GM12878 (cell line): ENCODE data around the gene MYOCD. TPM values are rescaled to one million over a fixed set of nuclear protein-coding genes. Genes with fewer than 3 reads are reported as not detected.

Source experiments
- ATAC-seq: fragments of 200-7000 bp; cut with Tn5 transposase; 3 replicates; pipeline ENCODE4 v1.9.1; 2020; ENCODE audit warnings: mild to moderate bottlenecking, moderate library complexity
- BruUV-seq: library from RNA; stranded (reverse); fragments of 400-500 nt; replicated peaks from 2 replicates; lab custom pipeline; 2021; lab: Mats Ljungman, UMichigan
- CTCF ChIA-PET: fragments of 300-600 bp; sonication (Branson Sonifier 250); formaldehyde crosslinking; extraction: SDS; loops from one replicate; lab custom pipeline; 2021; ENCODE audit warnings: inconsistent platforms; lab: Yijun Ruan, JAX
- POLR2A ChIA-PET: fragments of 350-600 bp; formaldehyde crosslinking; extraction: SDS; loops from one replicate; lab custom pipeline; 2021; ENCODE audit warnings: inconsistent platforms; lab: Charles Lee
- RAD21 ChIA-PET: fragments of 300-600 bp; sonication (Branson Sonifier 250); formaldehyde crosslinking; loops from one replicate; lab custom pipeline; 2023; ENCODE audit warnings: antibody characterized with exemption; ENCODE audit not compliant: unreplicated experiment; lab: Charles Lee
- SMC1A ChIA-PET: fragments of 300-600 bp; sonication (Branson Sonifier 250); formaldehyde crosslinking; loops from one replicate; lab custom pipeline; 2023; ENCODE audit not compliant: unreplicated experiment, uncharacterized antibody; lab: Charles Lee
- DNase-seq: peaks from one replicate; pipeline ENCODE4 v3.0.0-alpha.2; 2011; ENCODE audit warnings: low read depth, low spot score
- FAIRE-seq: peaks from 3 replicates; lab custom pipeline; 2011; peaks lifted over from hg19 to GRCh38; lab: Jason Lieb, UNC
- H2AFZ ChIP-seq: 2 replicates; pipeline ENCODE4 v1.6.0; 2011; ENCODE audit warnings: low read depth, low read length, control low read depth; ENCODE audit not compliant: control insufficient read depth
- H3K27ac ChIP-seq: 2 replicates; pipeline ENCODE4 v1.5.1; 2011; ENCODE audit warnings: control low read depth; ENCODE audit not compliant: control insufficient read depth, insufficient read depth
- H3K27me3 ChIP-seq, 2 experiments: replicated peaks in 1 of 2; 2 replicates each; pipeline versions ENCODE4 v1.6.0 to v1.6.1; 2011; ENCODE audit warnings: low read length in 1 of 2; ENCODE audit not compliant: control insufficient read depth in 2 of 2, insufficient read depth in 2 of 2
- H3K36me3 ChIP-seq, 2 experiments: 2 replicates each; pipeline ENCODE4 v1.5.1; 2011; ENCODE audit warnings: low read length in 1 of 2; ENCODE audit not compliant: control insufficient read depth in 2 of 2, insufficient read depth in 2 of 2
- H3K4me1 ChIP-seq: 2 replicates; pipeline ENCODE4 v1.6.1; 2011; ENCODE audit warnings: mild to moderate bottlenecking, low read length, moderate library complexity, mixed read lengths; ENCODE audit not compliant: control insufficient read depth, insufficient read depth
- H3K4me2 ChIP-seq: 2 replicates; pipeline ENCODE4 v1.6.0; 2011; ENCODE audit warnings: control low read depth; ENCODE audit not compliant: control insufficient read depth, insufficient read depth
- H3K4me3 ChIP-seq: fragments of 200-600 bp; sonication (generic); 2 replicates; pipeline ENCODE4 v1.5.1; 2016
- H3K79me2 ChIP-seq: 2 replicates; pipeline ENCODE4 v1.6.0; 2011; ENCODE audit warnings: low read length; ENCODE audit not compliant: control insufficient read depth, insufficient read depth
- H3K9ac ChIP-seq: 2 replicates; pipeline ENCODE4 v1.8.0; 2011; ENCODE audit warnings: low read length, control low read depth, mixed read lengths; ENCODE audit not compliant: control insufficient read depth, insufficient read depth
- H3K9me3 ChIP-seq: replicated peaks from 3 replicates; pipeline ENCODE4 v1.5.1; 2011; ENCODE audit warnings: mild to moderate bottlenecking, low read length; ENCODE audit not compliant: control insufficient read depth, insufficient read depth
- H4K20me1 ChIP-seq: 2 replicates; pipeline ENCODE4 v1.6.0; 2011; ENCODE audit not compliant: control insufficient read depth, insufficient read depth
- BHLHE40 ChIP-seq, 2 experiments: fragments of 450-650 bp in 1 of 2; IDR thresholded peaks; 2 replicates each; pipeline ENCODE4 v1.6.1; 2011 to 2017; ENCODE audit warnings: low read depth in 2 of 2, borderline replicate concordance in 1 of 2, improper control_type of control experiment in 1 of 2, low read length in 1 of 2, mild to moderate bottlenecking in 1 of 2
- CREB1 ChIP-seq: IDR thresholded peaks from 2 replicates; pipeline ENCODE4 v1.6.1; 2012; ENCODE audit warnings: low read depth, mild to moderate bottlenecking, inconsistent platforms
- EGR1 ChIP-seq, 2 experiments: IDR thresholded peaks; 1 replicate in 1 of 2; 2 replicates in 1 of 2; pipeline ENCODE4 v1.6.1; 2011 to 2012; ENCODE audit warnings: low read depth in 2 of 2, low read length in 2 of 2, borderline replicate concordance in 1 of 2, mild to moderate bottlenecking in 1 of 2, moderate library complexity in 1 of 2
- GATAD2B ChIP-seq: fragments of 450-650 bp; conservative IDR thresholded peaks from 2 replicates; pipeline ENCODE4 v1.6.1; 2017; ENCODE audit warnings: low read depth, mild to moderate bottlenecking, moderate library complexity
- HDAC2 ChIP-seq: fragments of 200-600 bp; sonication (generic); IDR thresholded peaks from 2 replicates; pipeline ENCODE4 v1.6.1; 2017
- LARP7 ChIP-seq: fragments of 450-650 bp; IDR thresholded peaks from 2 replicates; pipeline ENCODE4 v1.6.1; 2017; ENCODE audit warnings: mild to moderate bottlenecking
- NR2F1 ChIP-seq: fragments of 450-650 bp; conservative IDR thresholded peaks from 2 replicates; pipeline ENCODE4 v1.6.1; 2017; ENCODE audit warnings: mild to moderate bottlenecking
- POLR2A ChIP-seq: IDR thresholded peaks from 2 replicates; pipeline ENCODE4 v1.6.1; 2011; ENCODE audit warnings: low read depth, mild to moderate bottlenecking, low read length
- RAD51 ChIP-seq: fragments of 450-650 bp; IDR thresholded peaks from 2 replicates; pipeline ENCODE4 v1.6.1; 2016; ENCODE audit warnings: moderate library complexity, mild to moderate bottlenecking, inconsistent platforms
- SMAD1 ChIP-seq: fragments of 450-650 bp; IDR thresholded peaks from 2 replicates; pipeline ENCODE4 v1.6.1; 2018; ENCODE audit warnings: mild to moderate bottlenecking, low read depth; ENCODE audit not compliant: partially characterized antibody
- STAT1 ChIP-seq: fragments of 450-650 bp; conservative IDR thresholded peaks from 2 replicates; pipeline ENCODE4 v1.6.1; 2014; ENCODE audit warnings: antibody characterized with exemption, mild to moderate bottlenecking
- WGBS: methylation state at CpG from one replicate; pipeline ENCODE4 v1.1.6; 2016; ENCODE audit warnings: low lambda C conversion rate; ENCODE audit not compliant: insufficient replicate concordance, insufficient coverage; ENCODE audit errors: missing lambda C conversion rate; 5-methylcytosine and 5-hydroxymethylcytosine counted together
- in situ Hi-C: fragments of 300-500 bp; cut with MboI; formaldehyde crosslinking; loops from 9 replicates; pipeline ENCODE4 v1.14.3; 2018; ENCODE audit warnings: mixed read lengths
- intact Hi-C: fragments of 100-400 bp; cut with micrococcal nuclease; formaldehyde crosslinking; loops from one replicate; pipeline ENCODE4 v1.14.2; 2022; ENCODE audit not compliant: unreplicated experiment
- polyA plus RNA-seq, 11 experiments: library from polyadenylated mRNA; depleted of rRNA in 4 of 11; unstranded in 6 of 11; stranded (reverse) in 5 of 11; fragments of >200 nt; fragmentation: Nextera tagmentation in 4 of 11; fragmentation: Illumina TruSeq in 1 of 11; extraction: Ambion mirVana in 4 of 11; extraction: Trizol in 1 of 11; gene quantifications; 1 replicate in 1 of 11; 2 replicates in 10 of 11; pipeline versions ENCODE4 v1.2.1 to v1.2.3, GENCODE V29; 2011 to 2016; ENCODE audit warnings: inconsistent platforms in 2 of 11, missing spikeins in 2 of 11, low read depth in 1 of 11
- total RNA-seq, 4 experiments: library from RNA; depleted of rRNA in 3 of 4; stranded (reverse); fragments of >200 nt in 3 of 4; fragmentation: Illumina TruSeq in 1 of 4; extraction: Trizol in 1 of 4; gene quantifications; 2 replicates each; pipeline versions ENCODE4 v1.2.1 to v1.2.3, GENCODE V29; 2013 to 2021
- TF ChIP-seq, protein P1 (sequence below): fragments of 450-650 bp; conservative IDR thresholded peaks from 2 replicates; pipeline ENCODE4 v1.6.1; 2017; ENCODE audit warnings: mild to moderate bottlenecking, moderate library complexity

The MYOCD gene
- total and polyA plus RNA-seq, 10 of the 15 experiments (the other 5 are each of a cell fraction or from before 2014, with no cell fraction given) = not detected

DNA sequence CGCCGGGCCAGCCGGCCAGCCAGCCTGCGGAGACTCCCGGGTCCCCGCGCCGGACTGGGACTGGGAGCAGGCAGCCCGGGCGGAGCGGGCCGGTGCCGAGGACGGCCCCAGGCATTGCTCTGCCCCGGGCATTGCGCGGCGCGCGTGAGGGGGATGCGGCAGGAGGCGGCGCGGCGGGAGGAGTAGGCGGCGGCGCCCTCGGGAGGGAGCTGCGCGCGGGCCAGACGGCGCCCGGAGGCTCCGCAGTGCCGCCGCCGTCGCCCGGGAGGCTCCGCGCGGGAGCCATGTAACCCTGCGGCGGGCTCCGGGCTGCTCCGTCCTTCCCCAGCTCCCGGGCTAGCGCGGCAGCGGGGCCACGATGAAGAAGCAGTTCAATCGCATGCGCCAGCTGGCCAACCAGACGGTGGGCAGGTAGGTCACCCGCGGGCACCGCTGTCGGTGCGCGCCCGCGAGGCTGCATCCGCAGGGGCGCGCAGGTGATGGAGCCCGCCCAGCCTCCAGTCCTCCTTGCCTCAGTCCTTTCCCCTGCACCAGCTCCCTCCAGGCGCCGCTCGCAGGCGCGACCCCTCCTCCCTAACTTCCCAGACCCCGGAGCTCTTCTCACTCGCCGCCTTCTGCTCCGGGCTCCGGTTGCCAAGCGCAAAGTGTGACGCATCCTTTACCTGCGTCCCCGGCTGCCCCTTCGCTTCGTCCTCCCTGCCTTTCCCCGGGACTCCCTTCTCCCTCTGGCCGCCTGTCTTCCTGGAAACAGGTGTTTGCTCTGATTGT lies 124.0 kb downstream of the MYOCD start, which contains the start of gene ARHGAP44 (continued):
- TF ChIP-seq LARP7 (peak; percentile 87), POLR2A (peak; percentile 40; the same call in 1 of the 2 replicates), SMAD1 (no peak), HDAC2 (no peak), GATAD2B (peak; percentile 66; the same call in 1 of the 2 replicates), BHLHE40 (IDR thresholded peaks at IDR 0.05; ENCODE audit: borderline replicate concordance in 1 of 2, low read depth in 2 of 2, low read length in 1 of 2) (peak in 1 of 2 experiments; percentile 54; a peak in 2 of 4 replicates)
- TF ChIP-seq, protein P1, sequence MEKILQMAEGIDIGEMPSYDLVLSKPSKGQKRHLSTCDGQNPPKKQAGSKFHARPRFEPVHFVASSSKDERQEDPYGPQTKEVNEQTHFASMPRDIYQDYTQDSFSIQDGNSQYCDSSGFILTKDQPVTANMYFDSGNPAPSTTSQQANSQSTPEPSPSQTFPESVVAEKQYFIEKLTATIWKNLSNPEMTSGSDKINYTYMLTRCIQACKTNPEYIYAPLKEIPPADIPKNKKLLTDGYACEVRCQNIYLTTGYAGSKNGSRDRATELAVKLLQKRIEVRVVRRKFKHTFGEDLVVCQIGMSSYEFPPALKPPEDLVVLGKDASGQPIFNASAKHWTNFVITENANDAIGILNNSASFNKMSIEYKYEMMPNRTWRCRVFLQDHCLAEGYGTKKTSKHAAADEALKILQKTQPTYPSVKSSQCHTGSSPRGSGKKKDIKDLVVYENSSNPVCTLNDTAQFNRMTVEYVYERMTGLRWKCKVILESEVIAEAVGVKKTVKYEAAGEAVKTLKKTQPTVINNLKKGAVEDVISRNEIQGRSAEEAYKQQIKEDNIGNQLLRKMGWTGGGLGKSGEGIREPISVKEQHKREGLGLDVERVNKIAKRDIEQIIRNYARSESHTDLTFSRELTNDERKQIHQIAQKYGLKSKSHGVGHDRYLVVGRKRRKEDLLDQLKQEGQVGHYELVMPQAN = peak; percentile 61; the same call in 1 of the 2 replicates

DNA sequence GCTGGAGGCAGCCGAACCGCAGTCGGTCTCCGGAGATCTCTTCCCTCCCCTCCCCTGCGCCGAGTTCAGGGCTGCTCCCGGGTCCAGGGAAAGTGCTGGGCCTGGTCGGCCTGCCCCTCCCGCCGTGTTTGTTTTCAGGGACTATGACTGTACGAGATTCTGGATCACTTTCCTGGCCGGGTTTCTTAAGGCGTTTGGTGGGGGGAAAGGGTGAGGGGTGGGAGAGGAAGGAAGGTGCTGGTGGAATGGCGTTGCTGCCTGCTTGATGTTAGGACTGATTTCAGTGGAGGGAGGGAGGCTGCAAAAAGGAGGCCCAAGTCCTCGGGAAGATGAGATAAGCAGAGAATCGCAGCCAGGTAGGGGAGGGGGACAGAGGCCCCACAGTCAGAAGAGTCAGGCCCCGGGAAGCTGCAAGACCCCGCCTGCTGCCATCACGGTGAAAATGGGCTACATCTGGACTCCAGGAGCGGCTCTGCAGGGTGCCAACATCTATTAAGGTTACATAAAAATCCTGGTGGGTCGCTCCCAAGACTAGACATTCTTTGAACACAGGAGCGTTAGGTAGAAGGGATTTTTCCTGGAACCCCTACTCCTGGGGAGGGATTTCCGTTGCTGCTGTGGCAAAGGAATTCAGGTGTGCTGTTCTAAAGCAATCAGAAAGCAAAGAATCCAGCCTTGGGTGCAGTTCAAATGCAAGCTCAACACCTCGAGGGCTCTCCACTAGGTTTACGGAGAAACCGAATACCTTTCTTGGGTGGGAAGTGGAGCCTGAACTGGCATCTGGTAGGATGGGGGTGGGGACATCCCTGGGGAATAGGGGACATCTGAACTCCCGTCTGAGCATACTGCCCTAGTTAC lies 124.8 kb downstream of the MYOCD start:
- 31% methylated on average over 27 of the region's 27 CpGs for WGBS
- H4K20me1 ChIP-seq = no peaks in the 10 kb centered on the region
- TF ChIP-seq NR2F1 (no peak), STAT1 (no peak), CREB1 (no peak), RAD51 (no peak), EGR1 (IDR thresholded peaks at IDR 0.05; ENCODE audit: borderline replicate concordance in 1 of 2, low read depth in 2 of 2, low read length in 2 of 2) (no peak)
- ChIA-PET POLR2A (no interaction called here), CTCF (no interaction called here), SMC1A (no interaction called here), RAD21 (no interaction called here)
- no peaks in the 10 kb centered on the region; the same call in 1 of the 2 replicates for H3K79me2 ChIP-seq
- FAIRE-seq = no peak
- no peak for DNase-seq
- no TSS peak for BruUV-seq
- peak overlapping the region; percentile 80 for H2AFZ ChIP-seq
- no peak overlapping the region for H3K27ac ChIP-seq
- peaks cover 0 to 3% of the 10 kb centered on the region in 2 experiments; a peak in 1 of 4 replicates for H3K27me3 ChIP-seq
- no peaks in the 10 kb centered on the region for H3K36me3 ChIP-seq
- intact Hi-C loops = no loop called here
- peak overlapping the region; percentile 87 for H3K4me2 ChIP-seq
- H3K9me3 ChIP-seq = no peaks in the 10 kb centered on the region
- in situ Hi-C loops = no loop called here
- peaks cover 10% of the 10 kb centered on the region for H3K4me1 ChIP-seq
- ATAC-seq = no peak
- H3K9ac ChIP-seq = peak overlapping the region; percentile 51
- peak overlapping the region; percentile 77 for H3K4me3 ChIP-seq
